H9 (cell line): ENCODE measurements around the gene PTPN2. TPM values are rescaled to one million over a fixed set of nuclear protein-coding genes. Genes with fewer than 3 reads are reported as not detected.
"Not testable (repeated sequence)": the region's sequence is repeated elsewhere in the genome, so short reads cannot be mapped to it uniquely, and the experiment has no call there.

Source experiments
- DNase-seq: peaks from one replicate; pipeline ENCODE4 v3.0.0-alpha.2; 2017
- H2AFZ ChIP-seq: one replicate; pipeline ENCODE4 v1.6.1; 2013; ENCODE audit warnings: mild to moderate bottlenecking, low read length, control low read depth, moderate library complexity
- H2AK5ac ChIP-seq: 2 replicates; pipeline ENCODE4 v1.6.1; 2013; ENCODE audit warnings: low read length, control low read depth, mixed read lengths; ENCODE audit not compliant: insufficient read length
- H2BK120ac ChIP-seq: one replicate; pipeline ENCODE4 v1.6.1; 2013; ENCODE audit warnings: low read depth, mild to moderate bottlenecking, low read length, control low read depth, inconsistent platforms; ENCODE audit not compliant: poor library complexity, severe bottlenecking
- H2BK12ac ChIP-seq: 2 replicates; pipeline ENCODE4 v1.6.1; 2013; ENCODE audit warnings: low read length, control low read depth, mixed read lengths, low read depth; ENCODE audit not compliant: insufficient read length
- H2BK15ac ChIP-seq: 2 replicates; pipeline ENCODE4 v1.6.1; 2013; ENCODE audit warnings: low read depth, low read length, control low read depth
- H2BK20ac ChIP-seq: one replicate; pipeline ENCODE4 v1.6.1; 2013; ENCODE audit warnings: low read depth, mild to moderate bottlenecking, low read length, control low read depth, inconsistent platforms; ENCODE audit not compliant: poor library complexity, severe bottlenecking
- H2BK5ac ChIP-seq: 2 replicates; pipeline ENCODE4 v1.6.1; 2013; ENCODE audit warnings: low read length, control low read depth, mixed read lengths; ENCODE audit not compliant: insufficient read length
- H3K14ac ChIP-seq: 2 replicates; pipeline ENCODE4 v1.6.1; 2013; ENCODE audit warnings: low read length, control low read depth; ENCODE audit not compliant: insufficient read depth
- H3K18ac ChIP-seq: 2 replicates; pipeline ENCODE4 v1.6.1; 2013; ENCODE audit warnings: low read depth, mild to moderate bottlenecking, mixed read lengths, low read length, control low read depth; ENCODE audit not compliant: insufficient read length
- H3K23ac ChIP-seq: 2 replicates; pipeline ENCODE4 v1.6.1; 2013; ENCODE audit warnings: low read length, control low read depth, mixed read lengths, low read depth; ENCODE audit not compliant: insufficient read length
- H3K23me2 ChIP-seq: 2 replicates; pipeline ENCODE4 v1.6.1; 2013; ENCODE audit warnings: low read depth, mild to moderate bottlenecking, mixed read lengths, low read length, control low read depth; ENCODE audit not compliant: insufficient read length, poor library complexity, severe bottlenecking
- H3K27ac ChIP-seq: 2 replicates; pipeline ENCODE4 v1.5.1; 2013; ENCODE audit warnings: low read length, control low read depth, mixed read lengths, low read depth; ENCODE audit not compliant: insufficient read length
- H3K27me3 ChIP-seq: 2 replicates; pipeline ENCODE4 v1.6.1; 2013; ENCODE audit warnings: low read length, control low read depth, inconsistent platforms; ENCODE audit not compliant: insufficient read depth
- H3K4ac ChIP-seq: 2 replicates; pipeline ENCODE4 v1.6.1; 2013; ENCODE audit warnings: low read depth, mild to moderate bottlenecking, control low read depth, inconsistent platforms, low read length, moderate library complexity
- H3K4me1 ChIP-seq: 2 replicates; pipeline ENCODE4 v1.6.1; 2013; ENCODE audit warnings: low read length, control low read depth, inconsistent platforms; ENCODE audit not compliant: insufficient read depth
- H3K4me2 ChIP-seq: 2 replicates; pipeline ENCODE4 v1.6.1; 2013; ENCODE audit warnings: low read length, control low read depth, mixed read lengths; ENCODE audit not compliant: insufficient read length, insufficient read depth
- H3K56ac ChIP-seq: 2 replicates; pipeline ENCODE4 v1.6.1; 2013; ENCODE audit warnings: low read depth, mild to moderate bottlenecking, mixed read lengths, low read length, control low read depth; ENCODE audit not compliant: insufficient read length
- H3K79me1 ChIP-seq: 2 replicates; pipeline ENCODE4 v1.6.1; 2013; ENCODE audit warnings: low read depth, mild to moderate bottlenecking, moderate library complexity, low read length, control low read depth, inconsistent platforms; ENCODE audit not compliant: insufficient read depth, poor library complexity, severe bottlenecking
- H3K79me2 ChIP-seq: 2 replicates; pipeline ENCODE4 v1.6.1; 2013; ENCODE audit warnings: low read length, control low read depth, inconsistent platforms; ENCODE audit not compliant: insufficient read depth
- H3K9ac ChIP-seq: 2 replicates; pipeline ENCODE4 v1.6.1; 2013; ENCODE audit warnings: low read length, control low read depth, mixed read lengths; ENCODE audit not compliant: insufficient read length; ENCODE audit errors: extremely low read depth
- H3K9me3 ChIP-seq: one replicate; pipeline ENCODE4 v1.6.1; 2013; ENCODE audit warnings: low read depth, low read length, inconsistent platforms; ENCODE audit not compliant: control insufficient read depth
- H3T11ph ChIP-seq: one replicate; pipeline ENCODE4 v1.6.1; 2013; ENCODE audit warnings: mild to moderate bottlenecking, low read length, control low read depth, inconsistent platforms
- H4K20me1 ChIP-seq: one replicate; pipeline ENCODE4 v1.6.1; 2013; ENCODE audit not compliant: control insufficient read depth, insufficient read length, insufficient read depth
- H4K5ac ChIP-seq: 2 replicates; pipeline ENCODE4 v1.6.1; 2013; ENCODE audit warnings: low read depth, mild to moderate bottlenecking, mixed read lengths, low read length, control low read depth; ENCODE audit not compliant: insufficient read length
- H4K8ac ChIP-seq: replicated peaks from 2 replicates; pipeline ENCODE4 v1.6.1; 2013; ENCODE audit warnings: low read length, control low read depth, mixed read lengths, low read depth; ENCODE audit not compliant: insufficient read length
- H4K91ac ChIP-seq: 2 replicates; pipeline ENCODE4 v1.6.1; 2013; ENCODE audit warnings: low read depth, mild to moderate bottlenecking, moderate library complexity, mixed read lengths, low read length, control low read depth; ENCODE audit not compliant: insufficient read length
- H3K27ac Mint-ChIP-seq, 3 experiments: 2 replicates in 2 of 3; 3 replicates in 1 of 3; pipeline ENCODE4 v1.8.0; 2020 to 2021; ENCODE audit warnings: mixed read lengths in 3 of 3, mild to moderate bottlenecking in 1 of 3, moderate library complexity in 1 of 3
- H3K27me3 Mint-ChIP-seq: 2 replicates; pipeline ENCODE4 v1.8.0; 2021; ENCODE audit warnings: low read depth, mild to moderate bottlenecking, moderate library complexity, mixed read lengths
- H3K36me3 Mint-ChIP-seq, 3 experiments: 2 replicates in 2 of 3; 3 replicates in 1 of 3; pipeline ENCODE4 v1.8.0; 2020 to 2021; ENCODE audit warnings: low read depth in 3 of 3, mixed read lengths in 3 of 3; ENCODE audit not compliant: insufficient read depth in 1 of 3
- H3K4me1 Mint-ChIP-seq, 2 experiments: 2 replicates each; pipeline ENCODE4 v1.8.0; 2020; ENCODE audit warnings: mixed read lengths in 2 of 2
- H3K4me3 Mint-ChIP-seq, 2 experiments: 2 replicates in 1 of 2; 3 replicates in 1 of 2; pipeline ENCODE4 v1.8.0; 2020 to 2021; ENCODE audit warnings: mild to moderate bottlenecking in 2 of 2, mixed read lengths in 2 of 2, moderate library complexity in 1 of 2
- H3K9me3 Mint-ChIP-seq, 2 experiments: 2 replicates in 1 of 2; 3 replicates in 1 of 2; pipeline ENCODE4 v1.8.0; 2020; ENCODE audit warnings: mild to moderate bottlenecking in 2 of 2, mixed read lengths in 2 of 2, moderate library complexity in 1 of 2
- WGBS: extraction: QIAGEN DNeasy Blood & Tissue Kit; methylation state at CpG from one replicate; pipeline ENCODE4 v1.1.7; 2013; ENCODE audit warnings: missing lambda C conversion rate, low lambda C conversion rate, mixed read lengths; ENCODE audit not compliant: insufficient read length; ENCODE audit errors: extremely low coverage; 5-methylcytosine and 5-hydroxymethylcytosine counted together
- total RNA-seq: library from RNA; stranded (reverse); gene quantifications from 2 replicates; pipeline ENCODE4 v1.2.1, GENCODE V29; 2021

Gene PTPN2
- total RNA-seq, 1 experiment from 2014 or later = 48.7 TPM

DNA sequence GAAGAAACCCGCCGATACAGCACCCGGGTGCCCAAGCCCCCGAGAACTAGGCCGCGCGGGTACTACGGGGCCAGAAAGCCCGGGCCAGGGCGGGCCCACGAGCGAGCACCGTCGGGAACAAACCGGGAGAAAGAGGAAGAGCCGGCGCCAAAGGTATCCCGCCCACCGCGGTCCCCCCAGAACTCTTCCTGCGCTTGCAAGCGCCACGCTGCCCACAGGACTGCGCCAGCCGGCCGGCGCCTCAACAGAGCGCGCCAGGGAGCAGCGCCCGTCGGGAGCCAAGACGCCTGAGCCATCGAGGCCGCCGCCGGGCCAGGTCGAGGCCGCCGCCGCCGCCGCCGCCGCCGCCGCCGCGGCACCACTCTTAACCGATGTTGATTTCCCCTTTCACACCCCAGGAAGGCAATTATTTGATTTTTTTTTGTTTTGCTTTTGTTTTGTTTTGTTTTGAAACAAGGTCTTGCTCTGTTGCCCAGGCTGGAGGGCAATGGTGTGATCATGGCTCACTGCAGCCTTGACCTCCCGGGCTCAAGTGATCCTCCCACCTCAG lies 12.8 kb upstream of the PTPN2 start:
- H3K4me1 ChIP-seq, H4K20me1 ChIP-seq, H3K79me2 ChIP-seq, H2AK5ac ChIP-seq, H2AFZ ChIP-seq, H3K9me3 Mint-ChIP-seq, H2BK12ac ChIP-seq, DNase-seq, H3K56ac ChIP-seq, H4K91ac ChIP-seq, H3K23ac ChIP-seq, H3K14ac ChIP-seq, H2BK15ac ChIP-seq, H3K27me3 ChIP-seq, H3K18ac ChIP-seq, H3K9me3 ChIP-seq, H2BK20ac ChIP-seq, H3T11ph ChIP-seq, H3K79me1 ChIP-seq, H4K5ac ChIP-seq, H3K27ac Mint-ChIP-seq, H4K8ac ChIP-seq, H2BK5ac ChIP-seq, H3K4me3 Mint-ChIP-seq, H3K9ac ChIP-seq, H3K36me3 Mint-ChIP-seq, H3K4me1 Mint-ChIP-seq, H3K4ac ChIP-seq, H3K27ac ChIP-seq, H3K23me2 ChIP-seq, H2BK120ac ChIP-seq, H3K27me3 Mint-ChIP-seq, H3K4me2 ChIP-seq: not testable (repeated sequence)
- no CpG with 5 or more reads among the region's 51 CpGs for WGBS
